NCI-H774 (cell line): ENCODE results near the gene FGF19.
"Not testable (repeated sequence)": the region's sequence is repeated elsewhere in the genome, so short reads cannot be mapped to it uniquely, and the experiment has no call there.

ENCODE experiments used
- DNase-seq: peaks from one replicate; lab custom pipeline; 2025; lab: John Stamatoyannopoulos, UW

Gene FGF19

GRCh38 chr11:69696749-69697468 lies 6.9 kb downstream of the FGF19 start:
- peak; percentile 9 for DNase-seq

GRCh38 chr11:69695995-69696394 lies 7.8 kb downstream of the FGF19 start:
- DNase-seq, result not testable (repeated sequence)

GRCh38 chr11:69695581-69695980 lies 8.2 kb downstream of the FGF19 start:
- DNase-seq, result no peak

GRCh38 chr11:69694781-69695180 lies 9.0 kb downstream of the FGF19 start:
- no peak for DNase-seq

- no peak for DNase-seq
Measured at GRCh38 chr11:69692422-69692821, 11.4 kb downstream of the FGF19 start.

- no peak for DNase-seq
Measured at GRCh38 chr11:69691463-69691862, 12.4 kb downstream of the FGF19 start.

- DNase-seq, result no peak
Measured at GRCh38 chr11:69689484-69690319, 14.1 kb downstream of the FGF19 start.

GRCh38 chr11:69687969-69688771 lies 15.7 kb downstream of the FGF19 start:
- not testable (repeated sequence) for DNase-seq

- no peak for DNase-seq
Measured at GRCh38 chr11:69686856-69687255, 17.0 kb downstream of the FGF19 start.

- no peak for DNase-seq
Measured at GRCh38 chr11:69686452-69686851, 17.4 kb downstream of the FGF19 start.

GRCh38 chr11:69685348-69685747 lies 18.5 kb downstream of the FGF19 start:
- DNase-seq, result no peak

GRCh38 chr11:69684651-69685050 lies 19.2 kb downstream of the FGF19 start:
- no peak for DNase-seq

- DNase-seq, result peak; percentile 17
Measured at GRCh38 chr11:69683764-69684333, 20.0 kb downstream of the FGF19 start.

- DNase-seq, result no peak
Measured at GRCh38 chr11:69682681-69683326, 21.0 kb downstream of the FGF19 start.

GRCh38 chr11:69682221-69682620 lies 21.6 kb downstream of the FGF19 start:
- DNase-seq, result no peak

GRCh38 chr11:69680688-69681087 lies 23.1 kb downstream of the FGF19 start:
- DNase-seq, result no peak

GRCh38 chr11:69677749-69678148 lies 26.1 kb downstream of the FGF19 start:
- no peak for DNase-seq

- DNase-seq, result peak; percentile 96
Measured at GRCh38 chr11:69674886-69675714, 28.7 kb downstream of the FGF19 start, which contains the start of gene LTO1. Gene LTO1, minus strand, starts transcription at chr11:69675353. Its CDS starts 114 bp downstream, at chr11:69675239.

- DNase-seq, result no peak
Measured at GRCh38 chr11:69674267-69674885, 29.4 kb downstream of the FGF19 start.
